VCaP (cell line): ENCODE measurements around the gene SCUBE3.

ENCODE experiments used
- H3K27ac ChIP-seq: fragments of 450-650 bp; 2 replicates; pipeline ENCODE4 v1.5.1; 2017
- TF ChIP-seq, protein P1 (sequence below): fragments of 450-650 bp; conservative IDR thresholded peaks from 2 replicates; pipeline ENCODE4 v1.5.1; 2017; ENCODE audit warnings: mild to moderate bottlenecking, moderate library complexity

Gene SCUBE3

DNA sequence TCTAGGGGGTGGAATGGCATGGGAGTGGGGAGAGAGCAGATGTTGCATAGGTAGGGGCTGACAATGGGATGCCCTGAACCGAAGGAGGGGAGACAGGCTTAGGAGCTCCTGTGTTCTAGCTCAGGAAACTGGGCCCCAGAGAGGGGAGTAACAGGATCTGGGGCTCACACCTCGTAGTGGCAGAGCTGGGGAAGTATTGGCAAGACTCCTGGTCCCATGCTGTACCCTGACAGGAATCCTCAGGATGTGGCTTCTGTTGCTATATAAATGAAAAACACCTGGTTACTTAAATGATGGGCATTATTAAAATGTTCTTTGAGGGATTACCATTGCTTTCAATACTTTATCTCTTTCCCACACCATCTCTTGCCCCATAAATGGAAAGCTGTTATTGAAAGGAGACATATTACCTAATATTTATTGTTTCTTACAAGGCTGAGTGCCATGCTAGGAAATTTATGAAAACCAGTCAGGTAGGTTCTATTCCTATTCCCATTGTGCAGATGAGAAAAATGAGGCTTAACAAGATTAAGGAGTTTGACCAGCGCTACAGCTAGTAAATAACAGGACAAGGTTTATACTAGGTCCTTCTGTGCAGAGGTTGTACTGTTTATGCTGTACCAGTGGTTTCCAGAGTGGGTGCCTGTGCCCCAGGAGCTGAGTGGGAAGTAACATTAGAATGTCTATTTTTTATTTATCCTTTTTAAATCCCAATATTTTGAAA is 37.3 kb upstream of the SCUBE3 start:
- TF ChIP-seq, protein P1, sequence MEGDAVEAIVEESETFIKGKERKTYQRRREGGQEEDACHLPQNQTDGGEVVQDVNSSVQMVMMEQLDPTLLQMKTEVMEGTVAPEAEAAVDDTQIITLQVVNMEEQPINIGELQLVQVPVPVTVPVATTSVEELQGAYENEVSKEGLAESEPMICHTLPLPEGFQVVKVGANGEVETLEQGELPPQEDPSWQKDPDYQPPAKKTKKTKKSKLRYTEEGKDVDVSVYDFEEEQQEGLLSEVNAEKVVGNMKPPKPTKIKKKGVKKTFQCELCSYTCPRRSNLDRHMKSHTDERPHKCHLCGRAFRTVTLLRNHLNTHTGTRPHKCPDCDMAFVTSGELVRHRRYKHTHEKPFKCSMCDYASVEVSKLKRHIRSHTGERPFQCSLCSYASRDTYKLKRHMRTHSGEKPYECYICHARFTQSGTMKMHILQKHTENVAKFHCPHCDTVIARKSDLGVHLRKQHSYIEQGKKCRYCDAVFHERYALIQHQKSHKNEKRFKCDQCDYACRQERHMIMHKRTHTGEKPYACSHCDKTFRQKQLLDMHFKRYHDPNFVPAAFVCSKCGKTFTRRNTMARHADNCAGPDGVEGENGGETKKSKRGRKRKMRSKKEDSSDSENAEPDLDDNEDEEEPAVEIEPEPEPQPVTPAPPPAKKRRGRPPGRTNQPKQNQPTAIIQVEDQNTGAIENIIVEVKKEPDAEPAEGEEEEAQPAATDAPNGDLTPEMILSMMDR, result no peak
- H3K27ac ChIP-seq, result no peak overlapping the region

DNA sequence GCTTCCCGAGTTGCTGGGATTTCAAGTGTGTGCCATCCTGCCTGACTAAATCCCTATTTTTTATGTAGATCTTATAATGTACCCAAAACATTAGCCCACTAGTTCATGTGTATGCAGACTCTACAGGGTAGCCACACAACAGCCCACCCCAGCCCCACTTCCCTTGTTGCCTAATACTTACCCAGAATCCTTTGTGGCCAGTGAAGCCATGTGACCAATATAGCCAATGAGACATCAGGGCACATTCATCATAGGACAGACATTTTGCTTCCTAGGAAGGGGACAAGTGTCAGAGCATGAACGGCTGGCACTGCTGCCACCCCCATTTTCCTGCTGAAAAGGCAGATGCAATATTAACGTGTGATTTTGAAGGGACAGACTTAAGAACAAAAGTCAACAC is 36.6 kb upstream of the SCUBE3 start:
- TF ChIP-seq, protein P1, result no peak
- H3K27ac ChIP-seq, result no peak overlapping the region

DNA sequence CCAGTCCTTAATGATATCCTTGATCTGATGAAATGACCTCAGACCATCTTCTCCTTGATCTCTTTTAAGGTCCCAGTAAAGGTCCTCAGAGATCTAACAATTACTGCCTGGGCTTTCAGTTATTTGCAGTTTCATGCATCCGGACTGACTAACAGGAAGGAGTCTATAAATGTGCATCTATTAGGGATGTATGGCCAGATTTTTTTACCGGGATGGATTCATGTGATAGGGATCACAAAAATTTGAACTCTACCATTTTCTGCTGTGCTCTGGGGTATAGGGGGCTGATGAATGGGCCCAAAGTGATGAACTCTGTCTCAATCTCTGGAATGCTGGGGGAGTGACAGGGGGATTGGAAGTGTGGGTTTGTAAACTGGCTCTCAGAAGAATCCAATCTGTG is 36.2 kb upstream of the SCUBE3 start:
- TF ChIP-seq, protein P1, result no peak
- no peak overlapping the region for H3K27ac ChIP-seq

DNA sequence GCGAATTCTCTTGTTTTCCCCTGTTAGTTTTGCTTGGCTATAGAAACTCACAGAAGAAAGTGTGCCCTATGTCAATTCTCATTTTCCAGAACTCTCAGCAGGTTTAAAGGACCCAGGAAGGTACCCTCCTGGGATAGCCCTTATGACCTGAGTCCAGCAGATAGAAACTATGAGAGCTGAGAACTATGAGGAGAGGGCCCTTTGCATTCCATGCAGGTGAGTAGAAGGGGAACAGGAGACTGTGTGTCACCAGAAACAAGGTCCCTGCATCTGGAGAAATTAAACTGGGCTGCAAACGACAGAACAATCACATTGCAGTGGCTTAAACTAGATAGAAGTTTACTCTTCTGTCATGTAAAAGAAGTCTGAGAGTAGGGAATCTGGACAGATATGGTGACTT is 35.7 kb upstream of the SCUBE3 start:
- H3K27ac ChIP-seq, result no peak overlapping the region
- TF ChIP-seq, protein P1, result no peak

DNA sequence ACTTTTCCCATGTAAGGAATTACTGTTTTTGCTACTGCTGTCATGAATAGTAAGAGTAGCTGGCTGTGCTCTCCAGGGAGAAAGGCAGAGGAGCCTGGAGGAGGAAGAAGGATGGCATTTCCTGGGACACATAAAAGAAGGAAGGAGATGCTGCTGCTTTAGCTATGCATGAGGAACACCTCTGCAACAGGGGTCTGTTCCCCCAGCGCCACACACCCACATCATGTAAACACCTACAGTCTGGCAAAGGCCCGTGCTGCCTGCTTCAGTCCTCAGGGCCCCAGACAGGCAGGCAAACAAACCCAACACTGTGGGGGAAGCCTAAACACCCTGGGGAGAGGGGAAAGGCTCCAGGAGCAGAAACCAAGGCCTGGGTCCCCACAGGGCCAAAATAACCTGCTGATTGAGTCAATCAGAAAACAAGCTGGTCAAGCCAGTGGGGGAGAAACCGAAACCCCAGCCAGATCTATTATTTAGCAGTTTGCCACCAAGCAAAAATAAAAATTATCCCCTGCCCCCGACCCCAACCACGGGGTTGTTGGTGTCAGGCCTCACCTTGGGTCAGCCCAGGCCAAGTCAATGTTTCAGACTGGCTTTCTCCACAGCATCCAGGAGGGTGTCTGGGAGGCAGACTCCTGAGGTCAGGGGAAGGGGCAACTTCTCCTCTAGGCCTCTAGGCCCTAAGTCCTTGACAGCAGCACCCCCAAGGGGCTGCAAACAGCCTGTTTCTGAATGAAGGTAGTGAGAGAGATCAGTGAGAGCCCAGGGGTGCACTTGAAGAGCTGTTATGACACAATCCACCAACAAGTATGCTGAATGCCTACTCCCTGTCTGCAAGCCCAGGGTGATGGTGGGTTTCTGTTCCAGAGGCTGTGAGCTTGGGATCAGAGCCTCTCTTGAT is 34.6 kb upstream of the SCUBE3 start:
- TF ChIP-seq, protein P1, result no peak
- H3K27ac ChIP-seq, result no peak overlapping the region

DNA sequence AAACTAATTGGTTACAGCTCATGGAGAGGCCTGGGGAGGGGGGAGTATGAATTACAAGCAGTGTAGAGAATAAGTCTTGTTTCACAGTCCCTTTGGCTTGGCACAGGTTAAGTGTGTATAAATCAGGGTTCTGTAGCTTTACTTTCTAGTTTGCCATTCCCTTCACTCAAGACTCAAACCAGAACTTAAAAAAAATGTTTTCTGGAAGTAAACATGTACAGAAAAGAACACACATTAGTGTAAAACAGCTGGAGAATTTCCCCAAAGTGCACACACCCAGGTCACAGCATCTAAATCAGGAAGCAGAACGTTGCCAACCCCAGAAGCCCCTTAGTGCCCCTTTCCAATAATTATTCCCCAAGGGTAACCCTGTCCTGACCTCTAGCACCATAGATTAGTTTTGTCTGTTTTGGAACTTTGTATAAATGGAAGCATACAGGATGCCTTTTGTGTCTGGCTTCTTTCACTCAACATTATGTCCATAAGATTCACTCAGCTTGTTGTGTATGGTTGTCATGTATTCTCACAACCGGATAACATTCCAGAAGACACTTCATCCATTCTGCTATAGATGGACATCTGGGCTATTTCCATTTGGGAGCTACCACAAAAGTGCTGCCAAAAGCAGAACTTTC is 33.7 kb upstream of the SCUBE3 start:
- TF ChIP-seq, protein P1, result no peak

DNA sequence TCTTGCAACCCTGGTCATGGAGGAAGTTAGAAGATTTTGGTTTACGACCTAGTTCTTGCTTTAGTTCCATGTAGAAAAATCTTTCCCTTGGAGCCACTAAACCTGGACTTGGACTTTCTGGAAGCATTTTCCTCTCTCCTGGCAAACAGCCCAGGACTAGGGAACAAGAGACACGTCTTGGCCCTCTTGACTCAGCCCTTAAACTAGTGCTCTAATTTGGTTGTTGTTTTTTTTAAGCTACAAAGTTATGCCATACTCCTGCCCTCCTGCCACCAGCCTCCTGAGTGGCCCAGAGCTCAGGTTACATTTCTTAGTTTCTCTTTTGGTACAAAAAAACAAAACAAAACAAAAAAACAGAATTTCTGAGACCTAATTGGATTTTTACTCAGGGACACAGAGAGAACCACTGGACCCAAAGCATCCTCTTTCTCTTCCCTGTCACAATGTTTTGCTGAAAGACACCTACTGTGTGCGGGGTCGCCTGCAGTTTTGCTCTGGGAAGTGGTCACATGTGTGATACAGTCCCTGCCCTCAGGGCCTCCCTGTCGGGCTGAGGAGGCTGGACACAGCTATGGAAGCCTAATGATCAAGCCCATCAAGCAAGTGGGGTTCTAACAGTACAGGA is 32.3 kb upstream of the SCUBE3 start:
- H3K27ac ChIP-seq, result no peak overlapping the region
- TF ChIP-seq, protein P1, result no peak

More for the DNA sequence above, 33.7 kb upstream of the SCUBE3 start:
- H3K27ac ChIP-seq, result no peak overlapping the region
